HG02678 (cell line): Measurements from ENCODE around the gene VPS8.

Experiments
- ATAC-seq: cut with Tn5 transposase; IDR thresholded peaks from one replicate; pipeline ENCODE4 v1.9.1; 2021; ENCODE audit warnings: mild to moderate bottlenecking, moderate library complexity; ENCODE audit not compliant: unreplicated experiment

The VPS8 gene

GRCh38 chr3:184808021-184808420 is 3.9 kb upstream of the VPS8 start:
- ATAC-seq: no peak

GRCh38 chr3:184810146-184810545 is 1.8 kb upstream of the VPS8 start:
- ATAC-seq: no peak

DNA sequence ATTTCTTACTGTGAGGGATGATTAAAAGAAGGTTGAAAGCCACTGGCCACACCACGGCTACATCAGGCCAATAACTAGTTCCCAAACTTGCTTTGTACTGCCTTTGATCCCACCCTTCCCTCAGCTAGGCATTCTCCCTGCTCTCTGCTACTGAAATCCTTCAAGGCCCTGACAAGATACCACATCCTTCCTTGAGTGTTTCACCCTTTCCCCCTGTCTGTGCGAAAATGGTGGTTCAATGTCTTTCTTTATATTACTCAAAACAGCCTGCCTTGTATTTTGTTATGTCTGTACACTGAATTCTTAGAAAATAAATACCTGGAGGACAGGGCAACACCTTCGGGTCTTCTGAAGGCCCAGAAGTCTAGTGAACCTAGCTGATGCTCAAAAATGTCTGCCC is 932 bp upstream of the VPS8 start:
- no peak for ATAC-seq

DNA sequence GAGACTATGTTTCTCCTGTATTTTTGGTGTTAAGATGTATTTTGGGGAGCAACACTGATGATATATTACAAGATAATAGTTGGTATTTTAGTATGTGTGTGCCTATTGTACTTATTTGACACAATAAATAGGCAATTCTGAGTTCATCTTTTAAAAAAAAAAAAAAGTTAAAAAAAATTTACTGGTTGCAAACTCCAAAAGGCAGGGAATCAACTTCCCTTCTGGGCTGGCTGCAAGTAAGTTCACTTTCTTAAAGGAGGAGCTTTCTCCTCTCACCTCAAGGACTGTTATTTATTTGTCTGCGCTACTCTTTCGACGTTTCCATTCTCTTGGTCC is 335 bp upstream of the VPS8 start:
- no peak for ATAC-seq

- ATAC-seq: peak; percentile 25
Observed at GRCh38 chr3:184812662-184813042, 686 bp downstream of the VPS8 start.

DNA sequence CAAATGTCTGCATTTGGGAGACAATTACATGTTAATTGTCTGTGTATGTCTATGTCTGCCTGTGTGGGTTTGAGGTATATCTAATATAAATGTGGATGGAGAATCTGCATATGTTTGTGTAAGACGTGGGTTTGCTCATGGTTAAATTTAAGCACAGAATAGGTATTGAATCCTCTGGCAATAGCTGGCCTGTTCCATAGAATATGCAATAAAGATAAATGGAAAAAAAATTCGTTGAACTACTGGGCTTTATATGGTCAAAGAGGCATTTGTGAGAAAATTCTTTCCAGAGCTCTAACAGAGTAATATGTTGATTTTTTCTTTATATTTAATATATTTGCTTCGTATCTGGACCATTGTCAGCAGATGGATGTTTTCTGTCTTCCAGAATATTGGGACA is 1.4 kb downstream of the VPS8 start:
- ATAC-seq: no peak

DNA sequence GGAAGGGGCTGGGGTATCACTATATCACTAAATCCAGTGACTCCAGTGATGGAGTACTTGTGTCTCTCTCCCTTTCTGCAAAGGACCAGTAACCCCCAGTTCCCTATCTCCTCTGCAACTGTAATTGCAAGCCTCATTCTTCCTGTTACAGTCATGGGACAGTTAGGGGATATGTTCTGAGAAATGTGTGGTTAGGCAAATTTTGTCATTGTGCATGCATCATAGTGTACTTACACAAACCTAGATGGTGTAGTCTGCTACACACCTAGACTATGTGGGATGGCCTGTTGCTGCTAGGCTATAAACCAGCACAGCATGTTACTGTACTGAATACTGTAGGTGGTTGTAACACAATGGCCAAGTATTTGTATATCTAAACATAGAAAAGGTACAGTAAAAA is 2.2 kb downstream of the VPS8 start:
- no peak for ATAC-seq

DNA sequence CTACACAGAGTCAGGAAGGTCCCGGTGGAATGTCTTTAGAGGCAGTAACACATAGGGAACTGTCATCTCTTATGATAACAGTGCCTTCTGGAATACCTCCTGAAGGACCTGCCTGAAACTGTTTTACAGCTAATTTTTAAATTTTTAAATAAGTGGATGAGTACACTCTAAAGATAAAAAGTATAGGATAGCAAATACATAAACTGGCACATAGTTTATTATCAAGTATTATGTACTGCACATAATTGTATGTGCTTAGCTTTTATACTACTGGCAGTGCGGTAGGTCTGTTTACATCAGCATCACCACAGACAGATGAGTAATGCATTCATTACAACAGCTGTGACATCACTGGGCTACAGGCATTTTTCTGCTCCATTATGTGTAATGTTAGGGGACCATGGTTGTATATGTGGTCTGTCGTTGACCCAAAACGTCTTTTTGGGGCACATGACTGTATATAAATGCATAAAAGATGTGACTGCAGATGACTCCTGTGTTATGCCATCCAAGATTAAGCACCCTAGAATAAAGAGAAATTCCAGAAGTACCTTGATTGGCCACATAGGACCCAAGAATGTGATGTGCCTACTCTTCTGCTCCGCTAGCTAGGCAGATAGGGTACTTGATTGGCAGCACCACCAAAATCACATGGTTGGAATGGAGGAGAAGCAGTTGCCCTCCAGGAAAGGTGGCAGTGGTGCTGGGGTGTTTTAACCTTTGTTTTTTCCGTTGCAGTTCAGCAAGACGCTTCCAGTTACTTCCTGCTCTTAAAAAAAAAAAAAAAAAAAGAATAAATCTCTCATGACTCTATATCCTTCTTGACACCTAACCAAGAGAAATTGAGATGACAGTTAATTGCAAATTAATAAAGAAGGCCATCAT is 3.3 kb downstream of the VPS8 start:
- no peak for ATAC-seq

- no peak for ATAC-seq
Observed at GRCh38 chr3:184816614-184817013, 4.6 kb downstream of the VPS8 start.

DNA sequence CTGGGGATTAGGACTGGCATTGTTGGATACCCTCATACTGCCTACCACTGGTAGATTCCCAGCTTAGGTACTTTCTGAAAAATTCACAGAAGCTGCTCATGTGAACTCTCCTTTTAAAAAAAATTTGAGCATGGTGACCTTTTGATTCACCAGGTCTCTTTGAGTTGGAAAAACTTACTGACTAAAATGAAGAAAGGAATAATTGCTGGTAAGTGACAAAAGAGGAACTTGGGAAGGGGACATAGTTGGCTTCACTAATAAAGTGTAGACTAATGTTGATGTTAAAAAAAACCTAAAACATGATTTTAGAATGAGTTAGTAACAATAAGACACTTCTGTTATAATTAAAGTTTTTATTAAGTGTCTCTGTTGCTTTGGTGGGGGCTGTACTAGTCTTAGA is 8.6 kb downstream of the VPS8 start:
- ATAC-seq: no peak

- ATAC-seq: no peak
Observed at GRCh38 chr3:184821034-184821433, 9.1 kb downstream of the VPS8 start.

- ATAC-seq: no peak
Observed at GRCh38 chr3:184822081-184822480, 10.1 kb downstream of the VPS8 start.

DNA sequence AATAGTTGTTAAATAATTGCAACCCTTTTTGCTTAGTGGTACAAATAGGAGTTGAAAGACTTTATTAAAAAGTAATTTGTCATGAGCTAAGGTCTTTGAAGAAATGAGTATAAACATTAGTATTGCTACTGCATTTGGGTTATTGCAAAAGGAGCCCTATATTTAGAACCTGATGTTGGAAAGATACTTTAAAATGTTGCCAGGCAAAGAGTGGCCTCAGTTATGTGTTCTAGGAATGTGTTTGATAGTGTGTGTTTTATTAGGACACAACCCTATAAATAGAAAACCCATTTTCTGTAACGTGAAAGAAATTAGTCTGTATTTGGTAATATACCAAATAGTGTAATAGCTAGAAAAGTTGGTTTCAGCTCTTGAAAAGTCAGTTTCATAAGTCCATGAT is 10.7 kb downstream of the VPS8 start:
- ATAC-seq: no peak

DNA sequence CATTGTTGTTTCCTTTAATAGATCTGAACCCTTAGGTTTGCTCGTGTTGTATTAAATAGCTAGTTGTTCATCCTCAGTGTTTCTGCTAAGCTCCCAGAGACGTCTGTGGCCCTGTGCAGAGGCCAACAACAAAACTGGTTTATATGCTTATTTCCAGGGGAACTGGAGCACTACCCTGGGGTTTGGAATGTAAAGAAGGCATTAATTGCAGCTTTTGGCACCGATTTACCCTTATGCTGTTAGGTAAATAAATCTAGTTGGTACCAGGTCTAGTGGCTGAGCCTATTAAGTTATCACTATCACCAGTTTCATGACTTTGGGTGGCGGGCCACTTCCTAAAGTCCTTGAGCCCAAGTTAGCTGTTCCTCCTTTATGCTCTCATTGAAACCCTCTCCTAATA is 12.0 kb downstream of the VPS8 start:
- no peak for ATAC-seq

- no peak for ATAC-seq
Observed at GRCh38 chr3:184825121-184825820, 13.3 kb downstream of the VPS8 start.

DNA sequence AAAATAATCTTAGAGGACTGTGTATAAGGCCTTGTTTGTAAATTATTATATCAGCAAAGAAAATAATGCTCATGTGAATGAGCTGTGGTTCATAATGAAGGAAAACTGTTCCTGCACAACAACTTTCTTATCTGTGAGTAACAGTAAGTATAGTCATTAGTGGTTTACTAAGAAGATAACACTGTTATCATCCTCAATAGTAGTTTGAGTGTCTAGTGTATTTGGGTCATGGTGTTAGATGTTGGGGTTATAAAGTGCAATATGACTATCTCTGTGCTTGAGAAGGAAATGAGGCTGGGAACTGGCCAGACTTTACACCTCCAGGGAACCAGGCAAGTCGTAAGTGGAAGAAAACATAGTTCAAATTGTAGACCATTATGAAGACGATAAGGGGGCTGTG is 15.6 kb downstream of the VPS8 start:
- ATAC-seq: no peak

- no peak for ATAC-seq
Observed at GRCh38 chr3:184832044-184832443, 20.1 kb downstream of the VPS8 start.

- no peak for ATAC-seq
Observed at GRCh38 chr3:184832903-184833302, 20.9 kb downstream of the VPS8 start.

DNA sequence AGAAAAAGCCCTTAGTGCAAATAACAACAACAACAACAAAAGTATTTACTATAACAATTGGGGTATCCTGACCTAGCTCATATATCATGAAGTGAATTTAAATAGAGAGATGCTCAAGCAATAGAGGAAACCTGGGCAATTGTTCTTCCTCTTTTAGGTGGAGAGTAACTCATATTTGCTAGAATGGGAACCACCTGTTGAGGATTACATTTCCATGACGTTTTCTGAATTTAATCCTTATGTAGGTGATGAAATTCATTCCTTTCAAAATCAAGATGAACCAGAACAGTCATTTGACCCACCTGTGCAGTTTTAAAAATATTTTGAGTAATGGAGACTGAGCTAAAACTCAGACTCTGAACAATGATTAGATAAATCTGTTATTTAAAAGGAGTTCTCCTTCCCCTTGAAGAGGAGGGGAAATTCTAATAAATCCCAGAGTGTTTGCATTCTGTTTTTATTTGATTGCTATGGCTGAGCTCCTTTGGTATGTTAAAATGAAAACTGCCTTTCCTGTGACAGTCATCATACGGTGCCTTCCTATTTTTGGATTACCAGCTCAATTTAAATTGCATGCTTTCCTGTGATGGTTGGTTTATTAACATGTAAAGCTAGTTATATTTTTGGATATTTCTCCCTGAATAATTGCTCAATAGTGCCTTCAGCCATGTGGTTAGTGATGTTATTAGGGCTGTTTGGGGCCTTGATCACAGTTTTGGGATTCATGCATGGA is 24.3 kb downstream of the VPS8 start:
- ATAC-seq: no peak

- ATAC-seq: no peak
Observed at GRCh38 chr3:184842433-184842832, 30.5 kb downstream of the VPS8 start.

DNA sequence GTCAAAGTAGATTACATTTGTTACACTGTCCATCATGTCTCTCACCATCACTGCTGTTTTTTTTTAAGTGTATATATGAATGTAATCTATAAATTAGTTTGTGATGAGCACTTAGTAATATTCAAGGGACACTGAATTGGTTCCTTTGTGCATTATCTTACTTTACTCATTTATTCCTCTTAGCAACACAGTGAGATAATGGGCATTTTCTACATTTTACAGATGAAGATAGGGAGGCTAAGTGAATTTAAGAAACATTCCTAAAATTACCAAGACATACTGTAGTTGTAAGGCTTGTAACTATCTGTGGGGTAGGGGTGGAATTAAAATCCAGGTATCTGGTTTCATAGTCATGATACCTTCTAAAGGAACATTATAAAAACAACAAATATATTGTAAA is 33.9 kb downstream of the VPS8 start:
- no peak for ATAC-seq

DNA sequence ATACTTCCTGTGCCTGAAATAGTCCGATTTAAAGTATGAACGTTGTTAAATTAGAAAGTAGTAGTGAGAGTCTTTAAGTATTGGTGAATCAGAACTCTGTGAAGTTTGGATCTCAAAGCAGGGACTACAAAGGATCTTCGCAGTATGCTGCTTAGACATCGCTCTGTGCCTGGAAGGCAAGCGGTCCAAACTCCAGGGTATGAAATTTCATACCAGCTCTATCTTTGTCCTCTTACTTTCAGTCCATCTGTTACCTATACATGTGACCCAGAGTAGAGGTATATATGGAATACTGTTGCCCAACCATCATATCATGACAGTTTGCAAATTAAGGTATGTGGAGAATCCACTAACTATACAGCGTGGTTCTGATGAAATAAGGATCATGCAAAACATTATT is 34.5 kb downstream of the VPS8 start:
- ATAC-seq: no peak
